HEK293T (cell line): ENCODE results near the gene NME3.

ENCODE experiments used
- CTCF ChIA-PET: fragments of 350-600 bp; formaldehyde crosslinking; extraction: SDS; loops from one replicate; lab custom pipeline; 2021; ENCODE audit warnings: antibody characterized with exemption, inconsistent platforms; lab: Yijun Ruan, JAX
- POLR2A ChIA-PET: fragments of 350-600 bp; formaldehyde crosslinking; extraction: SDS; loops from one replicate; lab custom pipeline; 2020; ENCODE audit warnings: antibody characterized with exemption, inconsistent platforms; lab: Yijun Ruan, JAX
- DNase-seq: peaks from one replicate; pipeline ENCODE4 v3.0.0; 2012; ENCODE audit warnings: mixed read lengths; ENCODE audit errors: extremely low spot score
- ARNT ChIP-seq: fragments of 450-650 bp; IDR thresholded peaks from 2 replicates; pipeline ENCODE4 v1.6.1; 2017; ENCODE audit warnings: mild to moderate bottlenecking
- BHLHE40 ChIP-seq: fragments of 450-650 bp; IDR thresholded peaks from 2 replicates; pipeline ENCODE4 v1.6.1; 2016; ENCODE audit warnings: mild to moderate bottlenecking, moderate library complexity, borderline replicate concordance
- CTBP1 ChIP-seq: fragments of 450-650 bp; IDR thresholded peaks from 2 replicates; pipeline ENCODE4 v1.6.1; 2016; ENCODE audit warnings: borderline replicate concordance
- ELF4 ChIP-seq: fragments of 450-650 bp; IDR thresholded peaks from 2 replicates; pipeline ENCODE4 v1.6.1; 2017; ENCODE audit warnings: antibody characterized with exemption
- FOXA1 ChIP-seq: fragments of 450-650 bp; IDR thresholded peaks from 2 replicates; pipeline ENCODE4 v1.6.1; 2016; ENCODE audit warnings: mild to moderate bottlenecking
- FOXK2 ChIP-seq: fragments of 450-650 bp; IDR thresholded peaks from 2 replicates; pipeline ENCODE4 v1.6.1; 2016; ENCODE audit warnings: mild to moderate bottlenecking
- FOXM1 ChIP-seq: fragments of 450-650 bp; IDR thresholded peaks from 2 replicates; pipeline ENCODE4 v1.6.1; 2017; ENCODE audit warnings: mild to moderate bottlenecking, borderline replicate concordance
- HDGF ChIP-seq: fragments of 450-650 bp; IDR thresholded peaks from 2 replicates; pipeline ENCODE4 v1.6.1; 2017; ENCODE audit warnings: antibody characterized with exemption, borderline replicate concordance
- L3MBTL2 ChIP-seq: fragments of 450-650 bp; conservative IDR thresholded peaks from 2 replicates; pipeline ENCODE4 v1.6.1; 2016; ENCODE audit warnings: mild to moderate bottlenecking
- LEF1 ChIP-seq: fragments of 450-650 bp; IDR thresholded peaks from 2 replicates; pipeline ENCODE4 v1.6.1; 2017; ENCODE audit warnings: mild to moderate bottlenecking, borderline replicate concordance
- NFRKB ChIP-seq: fragments of 450-650 bp; IDR thresholded peaks from 2 replicates; pipeline ENCODE4 v1.6.1; 2016; ENCODE audit warnings: mild to moderate bottlenecking, moderate library complexity
- SP1 ChIP-seq: fragments of 450-650 bp; IDR thresholded peaks from 2 replicates; pipeline ENCODE4 v1.6.1; 2017
- SUZ12 ChIP-seq: fragments of 450-650 bp; IDR thresholded peaks from 2 replicates; pipeline ENCODE4 v1.6.1; 2016; ENCODE audit warnings: mild to moderate bottlenecking
- TARDBP ChIP-seq: fragments of 450-650 bp; IDR thresholded peaks from 2 replicates; pipeline ENCODE4 v1.6.1; 2016
- ZNF384 ChIP-seq: fragments of 450-650 bp; IDR thresholded peaks from 2 replicates; pipeline ENCODE4 v1.6.1; 2016
- TF ChIP-seq, protein P1 (sequence below): fragments of 450-650 bp; IDR thresholded peaks from 2 replicates; pipeline ENCODE4 v1.6.1; 2016

NME3 gene

DNA sequence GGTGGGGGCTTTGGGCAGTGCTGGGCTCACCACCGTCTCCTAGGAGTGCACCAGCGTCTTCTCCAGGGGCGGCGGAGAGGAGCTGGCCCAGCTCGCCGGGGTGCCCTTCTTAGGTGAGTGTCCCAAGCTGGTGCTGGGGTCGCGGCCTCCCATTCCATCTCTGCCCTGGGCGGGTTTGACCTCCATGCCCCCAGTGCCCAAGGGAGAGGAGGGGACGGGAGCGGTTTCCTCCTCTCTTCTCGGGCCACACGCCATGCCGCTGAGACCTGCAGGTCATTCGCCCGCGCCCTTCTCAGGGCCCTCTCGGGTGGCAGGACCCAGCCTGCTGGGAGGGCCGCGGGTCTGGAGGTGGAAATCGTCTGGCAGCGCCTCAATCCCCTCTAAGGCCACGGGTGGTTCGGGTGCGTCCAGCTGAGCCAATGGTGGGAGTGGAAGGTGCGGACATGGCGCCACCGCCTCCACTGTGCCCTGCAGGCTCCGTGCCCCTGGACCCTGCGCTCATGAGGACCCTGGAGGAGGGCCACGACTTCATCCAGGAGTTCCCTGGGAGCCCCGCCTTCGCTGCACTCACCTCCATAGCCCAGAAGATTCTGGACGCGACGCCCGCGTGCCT lies 16.9 kb upstream of the NME3 start:
- DNase-seq = no peak
- POLR2A ChIA-PET = interaction anchor here (1.0 kb wide), 1 partner anchor 15 kb away, joined by 3 read pairs; the partner anchor contains the start of genes EME2 and MRPS34
- TF ChIP-seq FOXA1 = no peak
- TF ChIP-seq CTBP1 = no peak
- no peak for TF ChIP-seq HDGF
- TF ChIP-seq, protein P1, sequence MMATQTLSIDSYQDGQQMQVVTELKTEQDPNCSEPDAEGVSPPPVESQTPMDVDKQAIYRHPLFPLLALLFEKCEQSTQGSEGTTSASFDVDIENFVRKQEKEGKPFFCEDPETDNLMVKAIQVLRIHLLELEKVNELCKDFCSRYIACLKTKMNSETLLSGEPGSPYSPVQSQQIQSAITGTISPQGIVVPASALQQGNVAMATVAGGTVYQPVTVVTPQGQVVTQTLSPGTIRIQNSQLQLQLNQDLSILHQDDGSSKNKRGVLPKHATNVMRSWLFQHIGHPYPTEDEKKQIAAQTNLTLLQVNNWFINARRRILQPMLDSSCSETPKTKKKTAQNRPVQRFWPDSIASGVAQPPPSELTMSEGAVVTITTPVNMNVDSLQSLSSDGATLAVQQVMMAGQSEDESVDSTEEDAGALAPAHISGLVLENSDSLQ = no peak
- no peak for TF ChIP-seq LEF1
- TF ChIP-seq FOXK2 = no peak
- TF ChIP-seq FOXM1 = no peak
- no peak for TF ChIP-seq L3MBTL2
- no peak for TF ChIP-seq SUZ12
- TF ChIP-seq ARNT = no peak
- no peak for TF ChIP-seq NFRKB
- no peak for TF ChIP-seq SP1
- TF ChIP-seq TARDBP = no peak
- no peak for TF ChIP-seq BHLHE40
- no peak for TF ChIP-seq ZNF384
- TF ChIP-seq ELF4 = no peak
- CTCF ChIA-PET = no interaction called here

DNA sequence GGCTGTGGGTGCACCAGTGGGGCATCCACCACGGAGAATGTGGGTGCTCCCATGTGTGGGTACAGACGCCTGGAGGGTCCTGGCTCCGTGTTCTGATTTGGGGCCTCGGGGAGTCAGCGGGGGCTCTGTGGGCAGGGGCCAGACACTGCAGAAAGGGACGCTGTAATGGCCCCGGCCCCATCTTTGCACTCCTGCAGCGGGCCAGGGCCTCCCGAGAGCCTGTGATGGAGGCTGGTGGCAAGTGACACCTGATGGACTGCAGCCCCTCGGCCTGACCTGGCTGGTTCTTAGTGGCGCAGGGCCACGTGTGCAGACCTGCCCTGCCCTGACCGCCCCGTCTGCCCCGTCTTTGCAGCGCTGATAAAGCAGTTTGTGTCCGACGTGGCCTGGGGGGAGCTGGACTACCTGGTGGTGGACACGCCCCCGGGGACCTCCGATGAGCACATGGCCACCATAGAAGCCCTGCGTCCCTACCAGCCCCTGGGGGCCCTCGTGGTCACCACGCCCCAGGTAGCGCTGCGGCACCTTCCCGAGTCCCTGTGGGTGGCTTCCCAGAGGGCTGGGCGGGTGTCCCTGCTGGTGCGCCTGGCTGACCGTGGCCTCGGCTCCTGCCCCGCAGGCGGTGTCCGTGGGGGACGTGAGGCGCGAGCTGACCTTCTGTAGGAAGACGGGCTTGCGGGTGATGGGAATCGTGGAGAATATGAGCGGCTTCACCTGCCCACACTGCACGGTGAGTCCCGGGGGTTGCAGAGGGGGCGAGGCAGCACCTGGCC lies 16.2 kb upstream of the NME3 start:
- TF ChIP-seq ELF4 = no peak
- TF ChIP-seq ZNF384 = no peak
- no peak for TF ChIP-seq LEF1
- no peak for TF ChIP-seq BHLHE40
- TF ChIP-seq, protein P1 = no peak
- DNase-seq = no peak
- ChIA-PET CTCF (no interaction called here), POLR2A (no interaction called here)

DNA sequence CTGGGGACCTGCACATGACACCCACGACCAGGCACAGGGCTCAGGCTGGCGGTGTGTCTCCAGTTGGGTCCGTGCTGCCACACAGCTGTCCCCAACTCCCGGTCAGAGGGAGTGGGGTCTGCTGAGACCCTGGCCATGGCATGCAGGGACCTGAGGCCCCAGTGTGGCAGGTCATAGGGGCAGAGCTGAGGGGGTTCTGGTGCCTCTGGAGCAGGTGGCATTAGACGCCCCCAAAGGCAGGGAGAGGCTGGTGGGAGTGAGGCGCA lies 15.6 kb upstream of the NME3 start:
- CTCF ChIA-PET = no interaction called here
- POLR2A ChIA-PET = no interaction called here
- DNase-seq = no peak
- TF ChIP-seq BHLHE40 = no peak
- no peak for TF ChIP-seq FOXA1
- no peak for TF ChIP-seq L3MBTL2
- no peak for TF ChIP-seq SUZ12
- no peak for TF ChIP-seq CTBP1
- TF ChIP-seq NFRKB = no peak
- no peak for TF ChIP-seq LEF1
- no peak for TF ChIP-seq HDGF
- no peak for TF ChIP-seq ELF4
- no peak for TF ChIP-seq FOXK2
- no peak for TF ChIP-seq FOXM1
- TF ChIP-seq, protein P1 = no peak

DNA sequence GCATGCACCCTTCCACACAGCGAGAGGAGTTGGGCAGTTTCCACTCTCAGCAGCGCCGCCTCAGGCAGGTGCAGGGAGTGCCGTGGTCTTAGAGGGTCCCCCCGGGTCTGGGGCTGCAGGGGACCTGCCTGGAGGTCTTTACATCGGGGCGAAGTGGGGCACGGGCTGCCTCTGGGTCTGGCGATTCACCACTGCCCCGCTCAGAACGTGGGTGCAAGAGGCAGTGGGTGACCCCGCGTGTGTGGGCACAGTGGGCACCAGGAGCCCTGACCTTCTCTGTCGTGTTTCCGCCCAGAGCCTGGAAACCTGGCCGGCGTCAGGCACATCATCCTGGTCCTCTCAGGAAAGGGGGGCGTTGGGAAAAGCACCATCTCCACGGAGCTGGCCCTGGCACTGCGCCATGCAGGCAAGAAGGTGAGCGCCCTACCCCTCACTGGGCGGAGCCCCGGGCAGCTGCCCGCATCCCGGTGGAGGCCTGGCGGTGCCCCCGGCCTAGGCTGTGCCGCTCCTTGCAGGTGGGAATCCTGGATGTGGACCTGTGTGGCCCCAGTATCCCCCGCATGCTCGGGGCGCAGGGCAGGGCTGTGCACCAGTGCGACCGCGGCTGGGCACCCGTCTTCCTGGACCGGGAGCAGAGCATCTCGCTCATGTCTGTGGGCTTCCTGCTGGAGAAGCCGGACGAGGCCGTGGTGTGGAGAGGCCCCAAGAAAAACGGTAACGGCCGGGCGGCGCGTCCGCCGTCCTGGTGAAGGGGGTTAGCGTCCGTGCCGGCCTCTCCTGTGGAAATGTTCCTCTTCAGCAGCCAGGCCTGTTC lies 15.1 kb upstream of the NME3 start:
- POLR2A ChIA-PET = no interaction called here
- DNase-seq = no peak

DNA sequence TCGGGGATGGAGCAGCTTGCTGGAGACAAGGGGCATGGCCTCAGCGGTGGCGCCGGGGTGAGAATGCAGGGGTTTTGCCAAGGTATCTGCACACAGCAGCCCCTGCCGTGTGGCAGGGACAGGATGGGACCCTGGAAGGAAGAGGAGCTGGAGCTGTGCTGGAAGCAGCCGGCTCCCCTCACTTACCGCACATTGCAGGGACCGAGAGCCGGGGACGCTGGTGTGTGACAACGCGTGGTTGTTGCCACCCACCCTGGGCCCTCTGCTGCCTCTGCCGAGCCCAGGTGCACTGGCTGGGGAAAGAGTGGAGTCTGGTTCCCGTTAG lies 14.5 kb upstream of the NME3 start:
- ChIA-PET POLR2A (no interaction called here), CTCF (no interaction called here)
- TF ChIP-seq ELF4 = no peak
- no peak for TF ChIP-seq FOXA1
- no peak for TF ChIP-seq SUZ12
- TF ChIP-seq FOXM1 = no peak
- TF ChIP-seq HDGF = no peak
- DNase-seq = no peak

More for the DNA sequence above, 15.1 kb upstream of the NME3 start:
- CTCF ChIA-PET = no interaction called here
- TF ChIP-seq LEF1 (no peak), TARDBP (no peak), L3MBTL2 (no peak)
